ENCODE measurements around the gene FOXRED1. TPM values are rescaled to one million over a fixed set of nuclear protein-coding genes. Genes with fewer than 3 reads are reported as not detected.

FOXRED1 gene
- total and polyA plus RNA-seq, 9 of the 15 experiments (the other 6 are each of a cell fraction or from before 2014, with no cell fraction given): 14.1 to 94.4 (median 53.1) TPM

DNA sequence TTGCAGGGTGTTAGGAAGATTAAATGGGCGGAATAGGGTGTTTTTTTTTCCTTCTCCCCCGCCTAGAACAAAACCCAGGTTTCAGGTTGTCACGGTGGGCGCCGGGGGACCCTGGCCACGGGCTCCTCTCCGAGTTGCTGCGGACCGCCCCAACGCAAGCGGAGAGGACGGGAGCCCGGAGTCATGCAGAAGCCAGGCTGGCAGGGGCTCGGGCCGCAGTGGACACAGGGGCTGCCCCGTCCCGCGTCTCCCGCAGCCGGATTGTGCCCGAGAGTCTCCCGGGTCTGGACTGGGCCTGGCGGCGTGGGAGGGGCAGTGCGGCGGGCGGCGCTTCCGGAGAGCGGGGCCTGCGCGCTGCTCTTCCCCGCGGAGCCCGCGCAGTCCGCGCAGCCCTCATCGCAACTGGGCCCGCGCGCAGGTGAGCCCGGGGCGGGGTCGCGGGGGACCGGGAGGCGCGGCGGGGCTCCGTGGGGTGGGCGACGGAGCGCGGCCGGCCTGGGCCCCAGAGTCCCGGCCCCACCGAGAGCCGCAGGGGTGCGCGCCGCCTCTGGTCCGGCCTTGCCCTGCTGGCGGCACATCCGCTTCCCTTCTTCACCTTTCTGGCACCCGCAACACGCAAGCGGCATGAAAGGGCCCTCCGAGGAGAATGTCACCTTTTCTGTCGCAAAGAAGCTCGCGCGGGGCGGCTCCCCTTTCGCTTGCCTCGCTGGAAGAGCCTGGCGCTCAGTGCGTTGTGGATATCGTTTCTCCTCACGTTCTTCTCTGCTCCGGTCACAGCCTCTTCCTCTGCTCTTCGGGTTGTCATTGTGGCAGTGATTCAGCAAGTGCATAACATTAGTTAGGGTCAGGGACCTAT lies 14.0 kb downstream of the FOXRED1 start, which contains the start of gene TIRAP (continued):
- TF ChIP-seq ZEB2 (IDR thresholded peaks at IDR 0.05) (no peak), EP400 (IDR thresholded peaks at IDR 0.05) (peak; percentile 62; the same call in 1 of the 2 replicates), POLR3G (IDR thresholded peaks at IDR 0.05; ENCODE audit: extremely low read depth, insufficient read length, insufficient replicate concordance) (no peak), E2F3 (CRISPR knock-in tag; IDR thresholded peaks at IDR 0.05) (no peak), ATF1 (CRISPR knock-in tag; IDR thresholded peaks at IDR 0.05) (no peak), ATF1 (tag; IDR thresholded peaks at IDR 0.05) (peak; percentile 43; the same call in 1 of the 2 replicates), SAFB (IDR thresholded peaks at IDR 0.05; ENCODE audit: borderline replicate concordance, low read depth, low read length) (peak; percentile 93), HNRNPLL (IDR thresholded peaks at IDR 0.05; ENCODE audit: low read depth, low read length, poor library complexity, severe bottlenecking) (peak; percentile 91), MAFK (IDR thresholded peaks at IDR 0.05; ENCODE audit: low read length) (peak; percentile 36; the same call in 1 of the 2 replicates), SMC3 (conservative IDR thresholded peaks at IDR 0.05; ENCODE audit: insufficient read depth, low read depth, low read length) (no peak), CBX1 (IDR thresholded peaks at IDR 0.05; ENCODE audit: low read depth) (peak; percentile 30; the same call in 1 of the 2 replicates), MAFG (tag; conservative IDR thresholded peaks at IDR 0.05) (peak; percentile 47), E2F6 (IDR thresholded peaks at IDR 0.05; ENCODE audit: borderline replicate concordance in 1 of 2, extremely low read depth in 1 of 2, insufficient read depth in 1 of 2, insufficient read length in 1 of 2, low read depth in 1 of 2, low read length in 1 of 2, poor library complexity in 1 of 2, severe bottlenecking in 1 of 2) (peak in 1 of 2 experiments; percentile 50), ZNF780A (CRISPR knock-in tag; IDR thresholded peaks at IDR 0.05) (no peak), ZNF830 (CRISPR knock-in tag; IDR thresholded peaks at IDR 0.05) (0 out of 2 replicates have a peak, but pooled peaks have one; percentile 60), GATAD2B (IDR thresholded peaks at IDR 0.05; ENCODE audit: borderline replicate concordance) (peak; percentile 68), MAZ (CRISPR knock-in tag; conservative IDR thresholded peaks at IDR 0.05 in 1 of 2, IDR thresholded peaks at IDR 0.05 in 1 of 2) (peak in 1 of 2 experiments; percentile 74; a peak in 2 of 4 replicates), NFE2 (IDR thresholded peaks at IDR 0.05; ENCODE audit: low read depth) (peak; percentile 82)

All from K562 (cell line).